Measurements from ENCODE around the gene SOWAHA.

Gene SOWAHA

GRCh38 chr5:132812781-132813598, at the start of gene SOWAHA:
Gene SOWAHA, plus strand, starts transcription at chr5:132813302. Its CDS starts 320 bp downstream, at chr5:132813622.
- DNase-seq = no peak

- DNase-seq = no peak
These were observed 49.1 kb upstream of the SOWAHA start for GRCh38 chr5:132764051-132764450.

- DNase-seq = no peak
These were observed 48.3 kb upstream of the SOWAHA start for GRCh38 chr5:132764671-132765238.

- DNase-seq = no peak
These were observed 47.6 kb upstream of the SOWAHA start for GRCh38 chr5:132765311-132766019.

GRCh38 chr5:132766020-132766805, 46.9 kb upstream of the SOWAHA start:
- DNase-seq = no peak

- no peak for DNase-seq
These were observed 46.4 kb upstream of the SOWAHA start for GRCh38 chr5:132766806-132767055.

GRCh38 chr5:132767150-132767549, 46.0 kb upstream of the SOWAHA start:
- no peak for DNase-seq

GRCh38 chr5:132768485-132768868, 44.6 kb upstream of the SOWAHA start:
- no peak for DNase-seq

- no peak for DNase-seq
These were observed 42.5 kb upstream of the SOWAHA start for GRCh38 chr5:132770476-132771159.

- DNase-seq = no peak
These were observed 41.6 kb upstream of the SOWAHA start for GRCh38 chr5:132771503-132771998.

- no peak for DNase-seq
These were observed 40.6 kb upstream of the SOWAHA start for GRCh38 chr5:132772291-132773070.

GRCh38 chr5:132773114-132773513, 40.0 kb upstream of the SOWAHA start:
- no peak for DNase-seq

GRCh38 chr5:132773601-132774355, 39.3 kb upstream of the SOWAHA start:
- DNase-seq = no peak

GRCh38 chr5:132774406-132774805, 38.7 kb upstream of the SOWAHA start:
- no peak for DNase-seq

- no peak for DNase-seq
These were observed 38.2 kb upstream of the SOWAHA start for GRCh38 chr5:132774896-132775295.

GRCh38 chr5:132775476-132775961, 37.6 kb upstream of the SOWAHA start:
- no peak for DNase-seq

GRCh38 chr5:132776131-132776937, 36.8 kb upstream of the SOWAHA start:
- DNase-seq = no peak

- DNase-seq = no peak
These were observed 36.2 kb upstream of the SOWAHA start for GRCh38 chr5:132776938-132777208.

GRCh38 chr5:132777209-132778069, 35.7 kb upstream of the SOWAHA start, which contains the start of gene SEPTIN8:
Gene SEPTIN8, minus strand, starts transcription at chr5:132777239. Its CDS starts 102 bp downstream, at chr5:132777137.
- DNase-seq = peak; percentile 13
